Measurements from ENCODE around the gene ALK. TPM values are rescaled to one million over a fixed set of nuclear protein-coding genes. Genes with fewer than 3 reads are reported as not detected.

ALK gene
- total RNA-seq, 4 donors from 2014 or later = 0.06 to 4.1 TPM; not detected in 2

DNA sequence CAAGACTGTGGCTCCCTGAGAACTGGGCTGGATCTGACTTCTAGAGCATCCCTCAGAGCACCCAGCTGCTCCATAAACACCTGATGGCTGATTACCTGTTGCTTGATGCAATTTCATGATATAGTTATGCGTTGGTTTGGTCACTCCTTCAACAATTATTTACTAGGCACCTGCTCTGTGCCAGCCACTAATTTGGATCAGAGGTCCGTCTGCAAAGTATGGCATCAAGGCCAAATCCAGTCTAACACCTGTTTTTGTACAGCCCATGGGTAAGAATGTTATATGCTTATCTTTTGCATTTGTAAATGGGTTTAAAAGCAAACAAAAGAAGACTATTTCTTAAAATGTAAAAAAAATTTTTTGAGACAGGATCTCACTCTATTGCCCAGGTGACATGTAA, 348.2 kb downstream of the ALK start:
- Histone ChIP-seq H3K27ac (no peak overlapping the region), H3K4me1 (no peaks in the 10 kb centered on the region), H3K9me3 (no peaks in the 10 kb centered on the region), H3K36me3 (no peaks in the 10 kb centered on the region), H3K4me3 (no peak overlapping the region), H3K27me3 (no peaks in the 10 kb centered on the region)
- TF ChIP-seq POLR2A (IDR thresholded peaks at IDR 0.05) = no peak
- TF ChIP-seq, protein P1, sequence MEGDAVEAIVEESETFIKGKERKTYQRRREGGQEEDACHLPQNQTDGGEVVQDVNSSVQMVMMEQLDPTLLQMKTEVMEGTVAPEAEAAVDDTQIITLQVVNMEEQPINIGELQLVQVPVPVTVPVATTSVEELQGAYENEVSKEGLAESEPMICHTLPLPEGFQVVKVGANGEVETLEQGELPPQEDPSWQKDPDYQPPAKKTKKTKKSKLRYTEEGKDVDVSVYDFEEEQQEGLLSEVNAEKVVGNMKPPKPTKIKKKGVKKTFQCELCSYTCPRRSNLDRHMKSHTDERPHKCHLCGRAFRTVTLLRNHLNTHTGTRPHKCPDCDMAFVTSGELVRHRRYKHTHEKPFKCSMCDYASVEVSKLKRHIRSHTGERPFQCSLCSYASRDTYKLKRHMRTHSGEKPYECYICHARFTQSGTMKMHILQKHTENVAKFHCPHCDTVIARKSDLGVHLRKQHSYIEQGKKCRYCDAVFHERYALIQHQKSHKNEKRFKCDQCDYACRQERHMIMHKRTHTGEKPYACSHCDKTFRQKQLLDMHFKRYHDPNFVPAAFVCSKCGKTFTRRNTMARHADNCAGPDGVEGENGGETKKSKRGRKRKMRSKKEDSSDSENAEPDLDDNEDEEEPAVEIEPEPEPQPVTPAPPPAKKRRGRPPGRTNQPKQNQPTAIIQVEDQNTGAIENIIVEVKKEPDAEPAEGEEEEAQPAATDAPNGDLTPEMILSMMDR (IDR thresholded peaks at IDR 0.05) = no peak
- intact Hi-C loops (cut with DNase I; ENCODE audit: low total_unique reads) = no loop called here
- no peak for DNase-seq

DNA sequence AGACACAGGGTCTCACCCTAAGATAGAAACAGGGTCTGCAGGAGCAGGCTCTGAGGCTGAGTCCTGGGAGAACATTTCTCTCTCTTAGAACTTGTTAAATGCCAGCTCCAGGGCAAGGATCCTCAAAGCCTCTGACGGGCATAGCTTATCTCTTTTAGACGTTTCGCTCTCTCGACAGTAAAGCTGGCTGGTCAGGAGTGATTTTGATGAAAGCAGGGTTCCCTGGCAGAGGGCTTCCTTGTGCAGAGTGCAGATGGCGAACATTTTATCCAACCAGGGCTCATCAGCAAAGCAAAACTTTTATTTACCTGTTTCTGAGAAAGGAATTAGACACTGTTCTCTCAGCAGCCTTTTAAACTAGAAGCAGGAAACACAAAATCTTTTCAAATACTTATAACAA, 350.8 kb downstream of the ALK start:
- H3K36me3 ChIP-seq = no peaks in the 10 kb centered on the region
- H3K9me3 ChIP-seq = no peaks in the 10 kb centered on the region
- no peak overlapping the region for H3K4me3 ChIP-seq
- intact Hi-C loops (cut with DNase I; ENCODE audit: low total_unique reads) = no loop called here
- H3K27ac ChIP-seq = no peak overlapping the region
- H3K27me3 ChIP-seq = no peaks in the 10 kb centered on the region
- no peaks in the 10 kb centered on the region for H3K4me1 ChIP-seq
- no peak for TF ChIP-seq POLR2A (IDR thresholded peaks at IDR 0.05)
- TF ChIP-seq, protein P1 (IDR thresholded peaks at IDR 0.05) = no peak
- DNase-seq = no peak

DNA sequence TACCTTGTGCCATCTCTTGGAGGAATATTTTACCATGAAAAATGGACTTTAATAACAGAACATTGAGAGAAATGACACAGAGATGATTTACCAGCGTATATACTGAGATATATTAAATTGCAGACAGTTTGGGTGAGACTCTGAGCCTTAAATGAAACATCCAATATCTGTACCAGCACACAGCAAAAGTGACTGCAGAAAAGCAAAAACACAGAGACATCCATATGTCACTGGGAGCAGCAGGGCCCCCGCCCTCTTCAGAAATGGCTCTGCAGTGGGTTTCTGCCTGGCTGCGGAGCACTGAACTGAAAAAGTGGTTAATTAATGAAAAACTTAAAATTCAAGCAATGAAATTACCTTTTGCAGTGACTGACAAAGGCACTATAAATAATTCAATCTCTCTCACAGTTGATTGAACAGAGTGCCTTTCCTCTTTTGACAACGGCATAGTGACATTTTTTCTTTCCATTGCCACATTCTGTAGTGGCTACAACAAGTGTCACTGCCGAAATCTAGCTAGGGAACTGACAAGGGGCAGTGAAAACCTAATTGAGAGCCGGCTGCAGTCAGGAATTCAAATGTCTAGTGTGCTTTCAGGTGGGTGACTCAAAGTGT, 353.4 kb downstream of the ALK start:
- no peak overlapping the region for H3K27ac ChIP-seq
- H3K27me3 ChIP-seq = no peaks in the 10 kb centered on the region
- intact Hi-C loops (cut with DNase I; ENCODE audit: low total_unique reads) = no loop called here
- DNase-seq = no peak
- TF ChIP-seq, protein P1 (IDR thresholded peaks at IDR 0.05) = no peak
- TF ChIP-seq POLR2A (IDR thresholded peaks at IDR 0.05) = no peak
- no peak overlapping the region for H3K4me3 ChIP-seq
- no peaks in the 10 kb centered on the region for H3K36me3 ChIP-seq
- H3K4me1 ChIP-seq = no peaks in the 10 kb centered on the region
- H3K9me3 ChIP-seq = no peaks in the 10 kb centered on the region

DNA sequence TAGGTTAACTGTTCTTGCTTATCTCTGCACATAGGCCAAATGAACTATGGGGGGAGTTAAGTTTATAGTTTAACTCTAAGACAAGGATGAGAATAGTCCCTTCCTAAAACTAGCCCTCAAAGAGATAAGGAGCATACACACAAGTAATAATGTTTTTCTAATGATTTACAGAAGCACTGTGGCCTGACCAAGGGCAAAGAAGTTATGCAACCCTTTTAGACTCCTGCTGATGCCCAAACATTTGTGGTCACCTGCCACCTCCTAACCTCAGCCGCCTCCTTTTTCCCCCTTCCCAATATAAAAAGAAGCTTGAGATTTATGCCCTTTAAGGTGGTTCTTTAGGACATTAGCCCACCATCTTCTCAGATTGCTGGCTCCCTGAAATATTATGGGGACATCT, 357.7 kb downstream of the ALK start:
- no peak for DNase-seq
- Histone ChIP-seq H3K36me3 (no peaks in the 10 kb centered on the region), H3K9me3 (no peaks in the 10 kb centered on the region), H3K27me3 (no peaks in the 10 kb centered on the region), H3K4me1 (no peaks in the 10 kb centered on the region), H3K27ac (no peak overlapping the region), H3K4me3 (no peak overlapping the region)
- TF ChIP-seq, protein P1 (IDR thresholded peaks at IDR 0.05) = no peak
- no peak for TF ChIP-seq POLR2A (IDR thresholded peaks at IDR 0.05)
- intact Hi-C loops (cut with DNase I; ENCODE audit: low total_unique reads) = no loop called here

GRCh38 chr2:29562896-29563295, 358.5 kb downstream of the ALK start:
- Histone ChIP-seq H3K36me3 (no peaks in the 10 kb centered on the region), H3K4me1 (no peaks in the 10 kb centered on the region), H3K27me3 (no peaks in the 10 kb centered on the region), H3K9me3 (no peaks in the 10 kb centered on the region), H3K4me3 (no peak overlapping the region), H3K27ac (no peak overlapping the region)
- TF ChIP-seq, protein P1 (IDR thresholded peaks at IDR 0.05) = no peak
- TF ChIP-seq POLR2A (IDR thresholded peaks at IDR 0.05) = no peak
- DNase-seq = no peak
- intact Hi-C loops (cut with DNase I; ENCODE audit: low total_unique reads) = no loop called here
